ENCODE measurements around the gene TFAM.
A peak's percentile ranks its signal among the peaks of the same experiment; 100 is the strongest.

TFAM gene

DNA sequence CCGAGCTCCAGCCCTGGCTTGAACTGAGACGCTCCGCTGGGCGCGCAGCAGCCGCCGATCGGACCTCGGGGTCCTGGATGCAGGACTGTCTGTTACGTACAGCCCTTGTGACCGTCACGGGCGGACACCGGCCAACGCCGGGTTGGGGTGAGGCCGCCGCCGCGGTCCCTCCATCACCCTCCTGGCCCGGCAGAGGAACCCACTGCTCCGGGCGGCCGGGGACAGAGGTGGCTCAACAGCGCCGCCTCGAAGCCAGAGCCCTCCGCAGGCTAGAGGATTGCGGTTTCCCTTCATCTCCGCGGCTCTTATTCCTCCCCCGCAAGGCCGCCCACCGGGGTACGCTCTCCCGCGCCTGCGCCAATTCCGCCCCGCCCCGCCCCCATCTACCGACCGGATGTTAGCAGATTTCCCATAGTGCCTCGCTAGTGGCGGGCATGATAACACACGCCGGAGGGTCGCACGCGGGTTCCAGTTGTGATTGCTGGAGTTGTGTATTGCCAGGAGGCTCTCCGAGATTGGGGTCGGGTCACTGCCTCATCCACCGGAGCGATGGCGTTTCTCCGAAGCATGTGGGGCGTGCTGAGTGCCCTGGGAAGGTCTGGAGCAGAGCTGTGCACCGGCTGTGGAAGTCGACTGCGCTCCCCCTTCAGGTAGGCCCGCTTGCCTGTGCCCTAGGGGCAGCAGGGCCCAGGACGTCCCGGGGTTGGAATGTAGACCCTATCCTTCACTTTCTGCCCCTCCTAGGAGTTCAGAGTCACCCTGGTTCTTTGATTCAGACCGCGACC is at the start of gene TFAM:
TSS of gene TFAM (plus strand) at position 412 of the 785 bp plus-strand sequence. CDS start at position 550, 138 bp downstream.
- DNase-seq: peak; percentile 94

DNA sequence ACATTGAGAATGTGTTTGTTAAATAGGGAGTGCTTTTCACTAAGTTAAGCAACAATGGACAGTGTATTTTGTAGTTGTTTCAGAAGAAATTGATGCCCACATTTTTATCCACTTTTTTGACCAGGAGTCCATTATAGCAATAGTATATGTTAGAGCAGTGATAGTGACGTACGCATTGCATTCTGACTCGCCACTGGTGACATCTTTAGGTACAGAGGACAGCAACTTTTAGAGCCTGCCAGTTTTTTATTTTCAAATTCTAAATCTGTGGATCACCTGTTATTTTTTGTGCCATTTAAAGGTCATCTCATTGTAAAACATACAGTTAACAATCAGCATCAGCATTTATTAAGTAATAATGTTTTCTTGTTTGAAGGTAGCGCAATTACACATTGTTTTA is 49.0 kb upstream of the TFAM start:
- DNase-seq: no peak

DNA sequence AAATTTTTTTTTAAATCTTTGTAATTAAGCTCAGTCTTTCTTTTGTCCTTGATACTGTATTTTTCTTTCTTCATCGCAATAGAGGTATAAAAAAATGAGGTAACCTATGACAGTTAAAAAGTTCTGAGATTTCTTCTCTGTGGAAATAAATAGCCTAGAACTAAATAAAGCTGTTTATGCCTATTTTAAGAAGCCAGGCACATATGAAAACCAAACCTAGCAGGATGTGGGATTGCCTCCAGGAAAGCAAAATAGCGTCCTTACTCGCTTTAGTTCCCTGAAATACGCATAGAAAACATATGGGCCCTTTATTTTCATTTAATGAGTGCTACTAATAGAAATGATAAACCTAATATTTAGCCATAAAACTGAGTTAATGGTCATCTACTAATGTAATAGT is 43.8 kb upstream of the TFAM start:
- DNase-seq: no peak

DNA sequence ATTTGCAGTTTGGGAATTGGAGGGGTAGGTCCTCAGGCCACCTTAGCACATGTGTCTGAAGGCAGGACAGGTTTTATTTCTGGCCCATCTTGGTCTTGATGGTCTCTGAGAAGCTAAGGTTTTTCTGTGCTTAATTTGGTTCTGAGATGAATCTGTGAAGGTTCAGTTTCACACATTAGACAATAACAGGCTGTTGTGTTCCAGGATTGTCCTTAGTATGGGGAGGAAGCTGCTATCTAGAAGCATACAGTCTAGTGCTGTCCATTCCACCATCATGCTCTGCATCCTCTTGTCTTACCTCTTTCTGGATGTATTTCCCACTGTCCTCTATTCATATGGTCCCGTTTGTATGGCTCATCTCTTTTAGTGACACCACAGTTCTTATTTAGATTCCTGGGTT is 43.3 kb upstream of the TFAM start:
- no peak for DNase-seq

DNA sequence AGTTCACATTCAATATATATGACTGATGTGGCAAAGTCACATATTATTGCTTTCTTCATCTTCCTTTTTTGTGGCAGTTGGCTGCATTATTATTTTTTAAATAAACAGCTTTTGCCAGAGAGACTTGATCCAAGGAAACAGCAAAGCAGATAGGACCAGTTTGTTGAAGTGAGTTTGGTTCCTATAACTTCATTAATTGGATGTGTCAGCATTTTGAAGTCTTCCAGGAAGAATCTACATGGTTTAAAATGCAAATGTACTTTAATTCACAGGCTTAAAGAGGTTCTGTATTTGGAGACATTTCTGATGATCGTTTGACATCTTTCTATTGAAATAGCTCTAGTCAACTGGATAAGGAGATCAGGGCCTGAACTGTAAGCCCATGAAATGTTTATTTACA is 37.2 kb upstream of the TFAM start:
- no peak for DNase-seq

DNA sequence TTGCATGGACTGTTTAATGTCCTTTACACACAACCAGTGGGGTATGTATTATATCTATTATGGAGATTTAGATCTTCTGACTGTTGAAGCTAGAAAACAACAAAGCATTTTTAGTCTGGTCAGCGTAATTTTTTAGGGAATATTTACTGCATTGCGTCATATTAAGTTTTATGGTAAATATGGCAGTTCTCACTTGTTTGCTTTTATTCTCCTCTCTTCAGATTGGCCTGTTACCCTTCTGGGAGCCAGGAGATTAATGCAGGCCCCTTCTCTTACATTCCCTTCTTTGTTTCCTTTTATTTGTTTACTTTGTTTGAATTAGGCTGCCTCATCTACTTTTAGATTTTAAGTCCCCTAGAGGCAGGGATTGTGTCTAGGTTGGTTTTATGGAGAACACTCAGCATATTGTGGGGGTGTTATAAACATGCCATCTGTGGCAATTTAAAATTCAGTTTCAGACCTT is 36.6 kb upstream of the TFAM start:
- DNase-seq: no peak

DNA sequence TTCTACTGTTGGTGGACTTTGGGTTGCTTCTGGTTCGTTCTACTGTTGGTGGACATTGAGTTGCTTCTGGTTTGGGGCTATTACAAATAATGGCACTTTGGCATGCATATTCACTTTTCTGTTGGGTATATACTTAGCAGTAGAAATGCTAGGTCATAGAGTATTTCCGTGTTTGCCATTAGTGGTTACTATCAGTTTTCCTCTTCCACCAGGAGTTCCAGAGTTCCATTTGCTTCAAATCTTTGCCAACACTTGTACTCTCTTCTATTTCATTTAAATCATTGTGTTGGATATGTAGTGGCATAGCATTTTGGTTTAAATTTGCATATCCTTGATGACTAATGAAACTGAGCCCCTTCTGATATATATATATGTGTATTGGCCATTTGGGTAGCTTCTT is 35.2 kb upstream of the TFAM start:
- no peak for DNase-seq

DNA sequence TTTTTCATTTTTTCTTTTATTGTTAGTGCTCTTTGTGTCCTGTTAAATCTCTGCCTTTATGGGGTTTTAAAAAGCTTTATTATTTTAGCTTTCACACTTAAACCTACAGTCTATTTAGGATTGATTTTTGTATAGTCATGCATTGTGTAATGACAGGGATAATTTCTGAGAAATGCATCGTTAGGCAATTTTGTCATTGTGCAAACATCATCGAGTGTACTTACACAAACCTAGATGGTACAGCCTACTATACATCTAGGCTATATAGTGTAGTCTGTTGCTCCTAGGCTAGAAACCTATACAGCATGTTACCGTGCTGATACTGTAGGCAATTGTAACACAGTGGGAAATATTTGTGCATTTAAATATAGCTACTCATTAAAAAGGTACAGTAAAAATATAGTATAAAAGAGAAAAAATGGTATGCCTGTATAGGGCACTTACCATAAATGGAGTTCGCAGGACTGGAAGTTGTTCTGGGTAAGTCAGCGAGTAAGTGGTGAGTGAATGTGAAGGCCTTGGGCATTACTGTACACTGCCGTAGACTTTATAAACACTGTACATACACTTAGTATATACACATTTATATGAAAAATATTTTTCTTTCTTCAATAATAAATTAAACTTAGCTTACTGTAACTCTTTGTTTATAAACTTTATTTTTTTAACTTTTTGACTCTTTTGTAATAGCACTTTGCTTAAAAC is 34.4 kb upstream of the TFAM start:
- DNase-seq: no peak

DNA sequence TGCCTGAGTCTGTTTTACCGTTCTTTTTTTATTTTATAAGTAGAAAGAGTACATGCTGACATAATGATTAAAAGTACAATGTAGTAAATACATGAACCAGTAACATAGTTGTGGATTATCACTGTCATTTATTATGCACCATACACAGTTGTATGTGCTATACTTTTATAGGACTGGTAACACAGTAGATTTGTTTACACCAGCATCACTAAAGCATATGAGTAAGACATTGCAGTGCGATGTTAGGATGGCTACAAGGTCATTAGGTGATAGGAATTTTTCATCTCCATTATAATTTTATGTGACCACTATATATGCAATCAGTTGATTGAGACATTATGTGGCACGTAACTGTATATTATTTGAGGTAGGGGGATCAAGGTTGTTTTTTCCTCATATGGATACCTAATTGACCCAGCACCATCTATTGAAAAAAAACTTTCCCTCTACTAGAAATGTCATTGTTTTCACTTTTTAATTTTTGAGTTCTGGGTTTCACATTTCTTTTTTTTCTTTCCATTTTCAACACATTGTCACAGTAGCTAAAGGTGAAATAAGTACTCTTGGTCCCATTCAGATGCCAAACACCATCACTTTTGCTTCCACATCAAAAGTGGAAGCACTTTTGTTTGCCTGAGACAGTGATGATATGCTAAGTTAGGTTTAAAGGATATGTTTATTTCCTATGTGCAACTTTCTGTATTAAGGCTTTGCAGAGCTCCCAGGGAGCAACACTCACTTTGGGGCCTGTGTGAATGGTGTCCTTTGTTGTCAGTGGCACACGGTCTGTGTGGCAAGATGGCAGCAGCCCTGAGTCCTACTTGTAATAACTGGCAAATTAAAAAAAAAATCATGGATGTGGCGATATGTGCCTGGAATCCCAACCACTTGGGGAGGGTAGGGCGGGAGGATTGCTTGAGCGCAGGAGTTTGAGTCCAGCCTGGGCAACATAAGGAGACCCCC is 33.3 kb upstream of the TFAM start:
- DNase-seq: no peak

DNA sequence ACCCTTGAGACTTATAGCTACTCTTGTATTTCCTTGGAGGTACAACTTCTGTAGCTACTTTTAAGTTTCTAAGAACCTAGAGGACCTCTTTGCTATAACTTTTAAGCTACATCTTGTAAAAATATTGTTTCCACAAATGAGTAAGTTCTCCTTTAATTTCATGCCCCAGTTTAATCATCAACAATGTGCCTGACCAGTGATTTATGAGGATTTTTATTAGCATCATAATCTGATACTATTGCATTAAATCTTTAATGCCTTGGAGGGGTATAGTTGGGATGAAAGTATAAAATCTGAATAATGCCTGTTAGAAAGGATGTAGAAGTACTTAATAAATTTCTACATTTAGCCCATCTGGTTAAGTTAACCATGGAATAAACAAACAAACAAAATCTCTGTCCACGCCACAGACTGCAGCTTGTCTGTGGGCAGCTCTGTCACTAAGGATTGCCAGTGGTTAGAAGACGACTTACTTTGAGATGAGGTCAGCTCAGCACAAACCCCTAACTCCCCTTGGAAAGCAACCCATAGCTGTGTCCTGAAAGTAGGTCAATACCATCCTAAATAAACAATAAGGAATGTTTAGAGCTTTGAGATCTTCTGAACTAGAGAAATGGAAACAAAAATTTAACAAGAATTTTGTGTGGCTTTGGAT is 32.1 kb upstream of the TFAM start:
- DNase-seq: no peak

DNA sequence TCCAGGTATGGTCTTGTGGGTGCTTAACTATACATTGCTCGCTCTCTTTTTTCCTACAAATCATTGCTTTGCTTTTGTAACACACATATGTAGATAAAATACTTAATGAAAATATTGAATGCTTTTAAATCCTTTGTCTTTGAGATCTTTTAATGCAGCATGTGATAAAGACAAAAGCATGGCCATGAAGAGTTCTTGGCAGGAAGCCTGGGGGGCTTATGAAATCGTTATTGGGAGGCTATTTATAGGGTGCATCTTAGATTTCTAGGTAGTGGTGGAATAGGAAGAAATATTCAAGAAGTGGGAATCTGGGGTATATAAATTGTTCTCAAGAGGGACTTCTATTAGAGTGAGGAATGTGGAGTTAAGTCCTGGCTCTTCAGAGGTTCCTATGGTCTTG is 28.5 kb upstream of the TFAM start:
- no peak for DNase-seq

DNA sequence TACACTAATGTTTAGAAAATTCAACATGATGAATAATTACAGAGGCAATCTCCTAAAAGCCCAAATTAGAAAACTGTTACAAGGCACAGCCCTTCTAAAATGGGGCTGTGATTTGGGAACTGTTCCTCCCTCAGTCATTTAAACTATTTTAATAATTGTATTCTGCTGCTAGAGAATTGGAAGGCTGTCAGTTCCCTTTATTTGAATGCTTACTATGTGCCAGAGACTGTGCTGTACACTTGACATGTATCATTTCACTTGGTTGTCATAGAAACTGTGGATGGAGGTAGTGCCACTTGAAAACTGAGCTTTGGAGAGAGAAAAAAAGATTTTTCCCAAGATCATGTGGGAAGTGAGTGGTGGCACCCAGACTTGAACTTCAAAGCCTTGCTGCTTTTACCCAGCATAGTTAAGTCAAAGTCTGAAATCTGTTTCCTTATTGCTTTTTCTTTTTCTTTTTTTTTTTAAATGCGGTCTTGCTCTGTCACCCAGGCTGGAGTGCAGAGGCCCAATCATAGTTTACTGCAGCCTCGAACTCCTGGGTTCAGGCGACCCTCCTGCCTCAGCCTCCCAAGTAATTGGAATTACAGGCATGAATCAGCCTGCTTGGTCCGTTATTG is 26.8 kb upstream of the TFAM start:
- no peak for DNase-seq

DNA sequence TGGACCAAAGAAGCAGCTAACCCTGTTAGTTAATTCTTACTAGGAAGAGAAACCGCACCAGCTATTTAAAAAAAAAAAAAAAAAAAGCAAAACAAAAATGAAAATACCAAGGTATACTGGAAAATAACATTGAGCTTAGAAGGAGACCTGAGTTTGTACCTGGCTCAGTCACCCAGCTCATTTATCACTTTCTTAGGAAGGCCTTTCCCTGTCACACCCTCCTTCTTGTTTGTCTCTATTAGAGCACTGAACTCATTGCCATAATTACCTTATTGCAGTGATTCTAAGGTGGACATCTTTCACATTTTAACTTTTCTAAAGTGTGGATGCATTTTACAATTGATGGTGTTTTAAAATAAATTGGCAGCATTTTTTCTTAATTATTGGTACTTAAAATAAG is 26.3 kb upstream of the TFAM start:
- DNase-seq: no peak

DNA sequence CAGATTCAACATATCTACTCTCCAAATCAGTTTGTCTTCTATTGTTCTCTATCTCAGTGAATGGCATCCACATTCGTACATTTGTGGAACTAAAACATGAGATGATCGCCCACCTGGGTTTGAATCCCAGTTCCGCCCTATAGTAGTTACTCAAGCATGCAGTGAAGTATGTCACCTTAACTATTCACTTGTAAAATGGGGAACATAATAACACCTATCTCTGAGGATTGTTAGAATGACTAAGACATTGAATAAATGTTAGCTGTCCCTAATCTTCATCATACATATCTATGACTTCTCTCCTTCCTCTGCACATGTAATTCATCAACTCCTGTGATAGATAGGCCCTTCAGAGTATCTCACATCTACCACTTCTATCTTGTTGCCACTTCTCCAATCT is 25.7 kb upstream of the TFAM start:
- no peak for DNase-seq

DNA sequence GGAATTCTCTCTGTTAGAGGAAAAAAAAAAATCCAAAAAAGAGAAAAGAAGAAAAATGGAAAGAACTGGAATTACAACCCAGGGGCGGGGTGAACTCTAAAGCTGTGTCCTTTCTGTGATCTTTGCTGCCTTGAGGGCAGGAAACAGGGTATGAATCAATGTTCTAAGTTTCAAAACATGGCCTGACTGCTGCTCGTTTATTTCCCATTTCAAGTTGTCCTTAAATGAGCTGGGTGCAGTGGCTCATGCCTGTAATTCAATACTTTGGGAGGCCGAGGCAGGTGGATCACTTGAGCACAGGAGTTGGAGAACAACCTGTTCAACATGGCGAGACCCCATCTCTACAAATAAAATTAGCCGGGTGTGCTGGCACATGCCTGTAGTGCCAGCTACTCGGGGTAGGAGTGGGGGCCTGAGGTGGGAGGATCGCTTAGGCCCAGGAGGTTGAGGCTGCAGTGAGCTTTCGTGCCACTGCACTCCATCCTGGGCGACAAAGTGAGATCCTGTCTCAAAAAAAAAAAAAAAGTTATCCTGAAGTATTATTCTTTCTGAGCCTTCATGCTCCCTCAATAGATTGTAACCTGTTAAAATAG is 24.7 kb upstream of the TFAM start:
- no peak for DNase-seq

DNA sequence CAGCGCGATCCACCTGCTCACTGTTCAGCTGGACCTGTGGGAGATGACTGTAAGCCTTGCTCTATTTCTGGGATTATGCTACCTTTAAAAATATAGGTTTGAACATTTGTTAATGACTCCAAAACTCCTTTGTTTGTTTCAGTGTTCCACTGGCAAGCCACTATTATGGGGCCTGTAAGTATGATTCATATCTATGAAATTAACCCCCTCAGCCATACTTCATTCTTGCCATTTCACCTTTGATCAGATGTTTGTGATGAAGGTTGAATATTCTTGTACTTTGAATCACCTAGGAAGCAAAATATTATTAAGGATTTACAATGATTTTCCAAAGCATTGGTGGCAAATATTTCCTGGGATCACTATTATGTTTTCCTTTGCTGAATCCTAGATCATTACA is 23.9 kb upstream of the TFAM start:
- DNase-seq: no peak

DNA sequence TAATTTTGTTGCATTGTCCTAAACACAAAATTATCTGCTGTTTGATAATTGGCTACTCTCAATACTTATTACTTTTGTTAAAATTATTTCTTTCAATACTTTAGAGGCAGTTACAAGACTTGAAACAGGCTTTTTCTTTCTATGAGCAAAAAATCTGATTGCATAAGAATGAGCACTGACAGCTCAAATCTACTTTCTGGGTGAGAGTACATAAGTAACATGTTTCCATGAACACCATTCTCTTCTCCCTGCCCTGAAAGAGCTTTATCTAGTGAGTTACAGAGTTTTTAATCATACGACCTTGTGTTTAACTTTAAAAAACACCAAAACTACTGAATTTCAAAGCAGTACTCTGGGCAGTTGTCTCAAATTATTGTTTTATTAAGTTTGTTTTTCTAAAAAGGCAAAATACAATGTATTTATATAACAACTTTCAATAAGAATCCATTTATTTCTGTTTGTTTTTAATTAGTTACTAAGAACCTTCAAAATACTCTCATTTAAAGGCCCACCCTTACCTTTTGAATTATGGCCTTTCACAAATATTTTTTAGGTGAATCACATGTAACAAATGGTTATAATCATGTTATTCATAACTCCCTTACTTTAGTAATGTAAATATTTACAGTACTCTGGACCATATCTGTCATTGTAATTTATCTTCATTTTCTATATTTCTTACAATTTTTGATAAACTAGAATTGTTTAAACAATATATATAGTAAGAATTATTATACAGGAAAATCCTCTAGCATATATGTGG is 23.0 kb upstream of the TFAM start:
- no peak for DNase-seq

DNA sequence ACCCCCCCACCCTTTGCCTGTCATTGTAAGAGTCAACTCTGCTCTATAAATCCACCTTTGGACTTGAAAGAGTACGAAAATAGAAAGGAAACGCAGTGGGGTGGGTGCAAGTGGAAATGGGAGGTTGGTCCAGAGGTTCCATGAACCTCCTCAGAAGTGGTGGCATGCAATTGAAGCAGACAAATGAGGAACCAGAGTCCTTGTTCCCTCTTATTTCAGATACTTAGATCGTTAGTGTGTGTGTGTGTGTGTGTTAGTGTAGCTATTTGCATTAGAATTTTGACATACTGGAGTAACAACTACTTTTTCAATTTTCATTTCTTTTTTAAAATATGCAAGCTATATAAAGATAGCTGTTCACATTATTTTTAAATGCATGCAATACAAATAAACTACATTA is 18.1 kb upstream of the TFAM start:
- DNase-seq: no peak

DNA sequence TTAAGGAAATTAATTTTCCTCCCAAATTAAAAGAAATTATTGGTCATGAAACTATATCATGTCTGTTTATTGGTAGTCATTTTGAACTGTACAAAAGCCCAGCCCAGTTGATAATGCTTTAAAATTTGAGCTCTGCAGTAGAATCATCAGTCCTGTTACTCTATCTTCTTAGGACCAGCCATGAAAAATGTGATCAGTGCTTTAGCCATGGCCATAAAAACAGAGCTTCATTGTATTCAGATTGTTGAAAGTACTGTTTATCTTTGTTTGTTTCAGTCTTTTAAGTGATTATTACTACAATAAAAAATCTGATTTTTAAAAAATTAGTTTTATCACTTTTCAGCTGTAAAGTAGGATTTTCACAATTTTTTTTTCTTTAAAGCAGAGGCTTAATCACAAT is 13.7 kb upstream of the TFAM start:
- DNase-seq: no peak

DNA sequence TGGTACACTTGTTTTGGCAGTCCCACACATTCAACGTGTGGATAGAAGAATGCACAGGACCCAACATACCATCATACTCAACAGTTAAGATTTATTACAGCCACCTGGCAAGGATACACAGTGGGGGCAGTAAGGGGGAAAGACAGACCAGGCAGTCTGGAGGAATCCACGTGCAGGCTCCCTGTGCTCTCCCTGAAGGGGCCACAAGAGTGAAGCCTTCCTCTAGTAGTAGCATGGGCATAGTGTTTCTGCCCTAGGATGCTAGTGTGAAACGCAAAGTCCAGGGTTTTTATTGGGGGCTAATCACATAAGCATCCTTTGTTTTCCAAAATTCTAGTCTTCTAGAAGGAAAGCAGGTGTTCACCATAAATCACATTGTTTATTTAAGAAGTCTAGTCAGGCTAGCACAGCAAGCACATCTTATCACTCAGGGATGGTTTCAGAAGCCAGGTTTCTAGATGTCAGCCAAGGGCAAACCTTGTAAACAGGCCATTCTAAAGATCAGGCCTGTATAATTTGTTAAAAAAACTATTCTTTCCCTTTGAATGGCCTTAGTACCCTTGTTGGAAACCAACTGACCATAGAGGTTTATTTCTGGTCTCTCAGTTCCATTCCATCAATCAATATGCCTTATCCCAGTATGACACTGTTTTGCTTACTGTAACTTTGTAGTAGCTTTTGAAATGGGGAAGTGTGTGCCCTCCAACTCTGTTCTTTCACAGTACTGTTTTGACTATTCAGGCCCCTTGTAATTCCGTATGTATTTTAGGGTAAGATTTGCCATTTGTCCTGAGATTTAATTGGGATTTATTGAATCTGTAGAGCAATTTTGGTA is 12.4 kb upstream of the TFAM start:
- no peak for DNase-seq
